GM13976 (cell line): ENCODE data around the gene XCL2.

ENCODE experiments used
- DNase-seq: peaks from one replicate; pipeline ENCODE4 v3.0.0; 2012; ENCODE audit warnings: low spot score
- in situ Hi-C: fragments of 300-500 bp; cut with MboI; formaldehyde crosslinking; loops from one replicate; pipeline ENCODE4 v1.12.0; 2022; ENCODE audit warnings: low sequenced_read_pairs, mixed read lengths, inconsistent platforms; ENCODE audit not compliant: unreplicated experiment
- TF ChIP-seq, protein P1 (sequence below): IDR thresholded peaks from 2 replicates; pipeline ENCODE4 v1.5.1; 2012; ENCODE audit warnings: borderline replicate concordance, mild to moderate bottlenecking; ENCODE audit not compliant: insufficient read depth; ENCODE audit errors: extremely low read depth, missing control alignments, control extremely low read depth

The XCL2 gene

DNA sequence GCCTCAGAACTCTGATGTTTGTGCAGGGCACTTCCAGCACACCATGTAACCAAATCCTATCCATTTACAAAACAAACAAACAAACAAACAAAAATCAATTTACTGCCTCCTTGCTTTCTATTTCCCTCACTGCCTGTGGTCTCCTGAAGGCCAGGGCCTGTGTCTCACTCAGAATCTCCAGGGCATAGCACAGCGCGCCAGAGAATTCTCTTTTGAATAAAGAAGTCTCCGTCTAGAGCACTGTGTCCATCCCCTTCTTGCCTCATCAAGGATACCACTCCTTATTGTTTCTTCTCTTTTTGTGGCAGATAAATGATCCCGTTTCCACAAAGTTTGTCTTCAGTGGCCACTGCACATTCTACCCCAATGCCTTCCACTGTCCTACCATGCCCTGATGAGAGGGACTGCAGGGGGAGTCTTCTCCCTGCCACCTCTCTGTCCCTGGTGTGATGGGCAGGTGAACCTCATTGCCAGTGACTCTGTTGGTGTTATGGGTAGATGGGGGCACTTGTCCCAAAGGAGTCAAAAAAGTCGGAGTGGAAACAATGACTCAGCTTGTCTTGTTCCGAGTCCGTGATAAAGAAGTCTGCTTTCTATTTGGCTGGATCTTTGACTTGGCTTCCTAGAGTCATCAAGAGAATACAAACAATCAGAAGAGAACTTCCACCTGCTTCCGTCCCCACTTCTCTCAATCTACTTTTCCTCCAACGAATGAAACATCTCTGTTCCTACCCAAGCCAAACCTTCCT lies 30.0 kb downstream of the XCL2 start:
- in situ Hi-C loops: no loop called here
- TF ChIP-seq, protein P1, sequence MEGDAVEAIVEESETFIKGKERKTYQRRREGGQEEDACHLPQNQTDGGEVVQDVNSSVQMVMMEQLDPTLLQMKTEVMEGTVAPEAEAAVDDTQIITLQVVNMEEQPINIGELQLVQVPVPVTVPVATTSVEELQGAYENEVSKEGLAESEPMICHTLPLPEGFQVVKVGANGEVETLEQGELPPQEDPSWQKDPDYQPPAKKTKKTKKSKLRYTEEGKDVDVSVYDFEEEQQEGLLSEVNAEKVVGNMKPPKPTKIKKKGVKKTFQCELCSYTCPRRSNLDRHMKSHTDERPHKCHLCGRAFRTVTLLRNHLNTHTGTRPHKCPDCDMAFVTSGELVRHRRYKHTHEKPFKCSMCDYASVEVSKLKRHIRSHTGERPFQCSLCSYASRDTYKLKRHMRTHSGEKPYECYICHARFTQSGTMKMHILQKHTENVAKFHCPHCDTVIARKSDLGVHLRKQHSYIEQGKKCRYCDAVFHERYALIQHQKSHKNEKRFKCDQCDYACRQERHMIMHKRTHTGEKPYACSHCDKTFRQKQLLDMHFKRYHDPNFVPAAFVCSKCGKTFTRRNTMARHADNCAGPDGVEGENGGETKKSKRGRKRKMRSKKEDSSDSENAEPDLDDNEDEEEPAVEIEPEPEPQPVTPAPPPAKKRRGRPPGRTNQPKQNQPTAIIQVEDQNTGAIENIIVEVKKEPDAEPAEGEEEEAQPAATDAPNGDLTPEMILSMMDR: no peak
- no peak for DNase-seq

DNA sequence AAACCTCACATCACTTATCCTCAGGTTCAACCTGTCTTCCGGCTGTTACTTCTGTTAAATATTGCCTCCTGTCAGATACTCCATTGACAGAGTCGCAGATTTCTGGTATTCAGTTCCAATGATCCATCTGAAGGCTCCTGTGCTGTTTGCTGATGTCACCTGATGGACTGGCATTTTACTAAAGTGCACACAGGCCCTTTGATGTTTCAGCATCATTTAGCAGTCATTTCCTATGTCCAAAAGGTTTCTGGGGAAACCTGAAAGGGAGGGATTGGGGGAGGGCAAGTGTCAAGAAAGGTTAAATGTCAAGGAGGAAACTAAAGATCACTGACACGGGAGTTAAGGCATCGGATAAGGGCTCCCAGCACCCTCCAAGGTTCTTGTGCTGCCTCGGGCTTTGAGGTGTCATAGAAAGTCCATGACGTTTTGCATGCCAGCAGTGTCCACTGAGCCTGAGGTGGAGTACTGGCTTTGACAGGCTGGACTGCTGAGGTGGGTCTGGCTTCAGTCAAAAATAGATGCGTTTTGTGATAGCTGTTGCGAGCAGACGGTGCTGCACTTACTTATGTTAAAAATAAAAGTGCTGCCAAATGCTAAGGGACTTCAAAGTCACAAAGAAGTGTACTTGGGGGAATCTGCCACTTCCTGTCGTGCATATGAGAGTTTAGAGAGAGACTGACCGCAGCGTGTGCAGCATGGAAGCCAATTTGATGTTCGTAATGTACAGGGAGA lies 30.8 kb downstream of the XCL2 start:
- TF ChIP-seq, protein P1: no peak
- DNase-seq: no peak
- in situ Hi-C loops: no loop called here

DNA sequence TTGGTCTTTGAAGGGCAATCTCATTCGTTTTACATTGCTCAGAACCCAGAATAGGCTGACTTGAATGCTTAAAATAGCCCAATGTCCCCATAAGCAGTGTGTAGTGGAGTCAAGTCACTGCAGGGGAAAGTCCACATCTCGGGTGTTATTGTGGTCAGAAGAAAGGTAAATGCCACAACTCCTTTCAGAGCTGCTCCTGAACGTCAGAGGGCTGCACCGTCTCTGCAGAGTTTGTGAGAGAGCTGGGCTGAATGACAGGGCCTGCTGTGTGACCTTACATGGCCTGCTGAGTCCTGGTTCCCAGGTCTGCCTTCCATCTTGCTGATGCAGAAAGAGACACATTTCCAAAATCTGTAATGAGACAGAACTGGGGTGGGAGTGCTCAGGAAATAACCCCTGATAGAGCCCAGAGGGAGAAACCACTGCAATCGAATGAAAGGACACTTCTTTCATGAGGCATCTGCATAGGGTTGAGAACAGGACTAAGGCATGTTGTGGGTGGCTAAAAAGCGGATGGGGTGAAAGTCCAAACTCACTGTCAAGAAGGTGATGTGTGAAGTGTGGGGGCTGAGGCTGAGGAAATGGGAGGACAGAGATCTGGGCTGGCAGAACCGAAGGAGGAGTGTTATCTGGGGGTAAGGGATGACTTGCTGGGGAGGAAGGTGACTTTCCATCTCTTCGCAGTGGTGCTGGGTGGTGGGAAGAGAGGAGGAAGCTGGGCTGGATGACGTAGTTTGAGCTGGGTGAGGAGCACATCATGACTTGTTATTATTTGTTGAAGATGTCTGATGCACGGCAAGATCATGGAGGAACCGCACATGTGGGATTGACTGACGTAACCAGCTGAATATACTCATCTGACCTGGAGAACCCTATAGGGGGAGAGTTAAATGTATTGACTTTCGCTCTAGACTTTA lies 33.7 kb downstream of the XCL2 start:
- TF ChIP-seq, protein P1: no peak
- DNase-seq: peak; percentile 31
- in situ Hi-C loops: no loop called here

DNA sequence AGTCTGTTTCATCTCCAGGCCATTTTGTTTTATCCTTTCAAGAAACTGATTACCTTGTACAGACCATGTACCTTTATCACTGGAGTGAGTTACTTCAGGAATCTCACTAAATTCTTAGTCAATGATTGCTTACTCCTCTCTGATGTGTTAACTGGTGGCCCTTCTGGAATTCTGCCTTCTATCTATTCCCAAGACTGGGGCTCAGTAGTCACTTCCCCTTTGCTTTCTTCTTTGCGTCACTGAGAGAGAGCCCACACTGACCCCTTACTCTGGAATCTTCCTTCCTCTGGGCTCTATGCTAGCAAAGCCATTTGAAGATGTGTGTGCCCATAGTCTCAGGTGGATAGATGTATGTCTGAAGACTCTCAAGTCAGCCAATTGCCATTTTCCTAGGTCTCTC lies 34.6 kb downstream of the XCL2 start:
- in situ Hi-C loops: no loop called here
- TF ChIP-seq, protein P1: no peak
- no peak for DNase-seq

DNA sequence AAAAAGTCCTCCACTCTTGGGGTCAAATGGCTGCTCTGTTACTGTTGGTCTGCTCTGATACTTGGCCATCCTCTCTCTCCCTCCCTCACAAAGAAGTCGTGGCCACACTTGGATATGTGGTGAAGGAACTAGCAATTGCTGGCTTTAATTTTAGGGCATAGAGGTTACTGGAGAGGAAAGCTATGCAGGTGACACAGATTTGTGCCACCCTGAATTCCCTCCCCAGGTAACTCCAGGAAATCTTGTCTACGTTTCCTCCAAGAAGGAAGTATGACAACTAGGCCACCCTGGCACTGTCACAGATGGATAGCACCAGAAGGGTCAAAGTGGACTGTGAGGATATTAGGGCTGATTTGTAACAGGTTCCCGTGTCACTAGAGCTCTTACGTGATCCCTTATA lies 36.0 kb downstream of the XCL2 start:
- DNase-seq: no peak
- in situ Hi-C loops: no loop called here
- TF ChIP-seq, protein P1: no peak

DNA sequence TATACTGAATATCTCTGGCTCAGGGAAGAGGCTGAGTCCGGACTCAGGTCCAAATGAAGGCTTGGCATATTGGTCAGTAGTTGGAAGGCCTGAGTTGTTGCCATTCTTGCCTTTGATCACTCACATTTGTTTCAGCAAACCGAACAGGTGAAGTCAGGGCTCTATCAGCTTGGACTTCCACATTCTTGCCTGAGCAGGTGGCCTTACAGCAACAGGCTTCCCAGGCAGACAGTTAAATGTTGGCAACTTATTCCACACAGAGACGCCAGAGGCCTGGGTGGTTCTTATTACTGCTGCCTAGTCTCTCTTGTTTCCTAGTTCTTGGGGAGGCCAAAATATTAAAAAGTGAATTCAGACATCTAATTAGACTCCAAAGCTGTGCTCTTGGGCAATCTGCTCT lies 36.6 kb downstream of the XCL2 start:
- no peak for DNase-seq
- in situ Hi-C loops: no loop called here
- TF ChIP-seq, protein P1: no peak
